Activated CD8-positive, alpha-beta memory T cell treated with anti-CD3 and anti-CD28 coated beads for 4 hours (primary cell): Measurements from ENCODE around the gene MLH1.
"Not testable (repeated sequence)": the region's sequence is repeated elsewhere in the genome, so short reads cannot be mapped to it uniquely, and the experiment has no call there.

ENCODE experiments used
- DNase-seq, 2 donors: peaks; one replicate each; pipeline ENCODE4 v3.0.0-alpha.2; 2020; ENCODE audit warnings: low read depth in 2 of 2

The MLH1 gene

DNA sequence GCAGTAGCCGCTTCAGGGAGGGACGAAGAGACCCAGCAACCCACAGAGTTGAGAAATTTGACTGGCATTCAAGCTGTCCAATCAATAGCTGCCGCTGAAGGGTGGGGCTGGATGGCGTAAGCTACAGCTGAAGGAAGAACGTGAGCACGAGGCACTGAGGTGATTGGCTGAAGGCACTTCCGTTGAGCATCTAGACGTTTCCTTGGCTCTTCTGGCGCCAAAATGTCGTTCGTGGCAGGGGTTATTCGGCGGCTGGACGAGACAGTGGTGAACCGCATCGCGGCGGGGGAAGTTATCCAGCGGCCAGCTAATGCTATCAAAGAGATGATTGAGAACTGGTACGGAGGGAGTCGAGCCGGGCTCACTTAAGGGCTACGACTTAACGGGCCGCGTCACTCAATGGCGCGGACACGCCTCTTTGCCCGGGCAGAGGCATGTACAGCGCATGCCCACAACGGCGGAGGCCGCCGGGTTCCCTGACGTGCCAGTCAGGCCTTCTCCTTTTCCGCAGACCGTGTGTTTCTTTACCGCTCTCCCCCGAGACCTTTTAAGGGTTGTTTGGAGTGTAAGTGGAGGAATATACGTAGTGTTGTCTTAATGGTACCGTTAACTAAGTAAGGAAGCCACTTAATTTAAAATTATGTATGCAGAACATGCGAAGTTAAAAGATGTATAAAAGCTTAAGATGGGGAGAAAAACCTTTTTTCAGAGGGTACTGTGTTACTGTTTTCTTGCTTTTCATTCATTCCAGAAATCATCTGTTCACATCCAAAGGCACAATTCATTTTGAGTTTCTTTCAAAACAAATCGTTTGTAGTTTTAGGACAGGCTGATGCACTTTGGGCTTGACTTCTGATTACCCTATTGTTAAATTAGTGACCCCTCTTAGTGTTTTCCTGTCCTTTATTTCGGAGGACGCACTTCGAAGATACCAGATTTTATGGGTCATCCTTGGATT is at the start of gene MLH1:
MLH1 (plus strand) TSS at position 193 of the 958 bp plus-strand sequence; CDS start at position 223, 30 bp downstream.
- DNase-seq = peak; percentile 90 to 98

DNA sequence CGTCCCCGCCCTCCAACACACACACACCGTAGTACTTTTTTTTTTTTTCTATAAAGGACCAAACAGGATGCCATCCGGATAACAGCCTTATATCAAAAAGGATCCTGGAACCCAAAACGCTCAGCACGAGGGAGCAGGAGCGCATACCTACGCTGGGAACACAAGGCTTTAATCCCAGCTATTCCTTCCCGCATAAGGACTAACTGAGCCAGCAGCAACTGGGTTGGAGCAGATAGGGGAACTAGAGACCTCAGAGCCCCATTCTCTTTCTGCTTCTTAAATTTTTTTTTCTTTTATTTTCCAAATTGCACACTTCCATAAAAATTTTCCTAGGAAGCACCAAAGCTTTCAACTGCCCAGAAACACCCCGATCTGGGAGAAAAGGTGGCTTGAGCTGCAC is 49.7 kb upstream of the MLH1 start:
- no peak for DNase-seq

DNA sequence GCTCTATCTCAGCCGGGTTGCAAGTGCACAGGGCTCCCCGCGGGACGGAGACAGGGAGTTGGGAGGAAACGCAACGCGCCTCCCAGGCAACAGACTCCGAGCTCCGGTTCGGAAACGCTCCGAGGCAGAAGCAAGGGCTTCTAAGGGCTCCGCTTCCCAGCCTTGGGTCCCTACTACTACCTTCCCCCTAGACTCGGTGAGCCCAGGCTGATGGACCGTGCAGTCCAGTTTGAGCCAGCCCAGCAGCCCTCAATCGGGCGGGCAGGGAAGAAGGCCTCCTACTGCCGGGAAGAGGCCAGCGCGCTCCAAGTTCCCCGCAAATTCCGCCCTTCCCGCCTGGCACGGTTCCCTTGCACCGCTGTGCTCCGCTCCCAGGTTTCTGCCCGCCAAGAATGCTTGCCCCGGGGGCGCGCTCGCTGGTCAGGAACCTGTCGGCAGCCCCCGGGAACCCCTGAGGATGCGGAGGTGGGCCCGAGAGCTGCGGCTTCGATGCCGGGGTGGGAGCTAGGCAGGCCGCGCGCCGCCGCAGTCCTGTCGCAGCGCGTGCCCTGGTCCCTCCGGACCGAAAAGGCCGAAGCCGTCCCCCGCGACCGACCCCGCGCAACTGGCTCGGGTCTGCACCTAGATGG is 49.2 kb upstream of the MLH1 start:
- peak in 1 of 2 donors; percentile 6 for DNase-seq

DNA sequence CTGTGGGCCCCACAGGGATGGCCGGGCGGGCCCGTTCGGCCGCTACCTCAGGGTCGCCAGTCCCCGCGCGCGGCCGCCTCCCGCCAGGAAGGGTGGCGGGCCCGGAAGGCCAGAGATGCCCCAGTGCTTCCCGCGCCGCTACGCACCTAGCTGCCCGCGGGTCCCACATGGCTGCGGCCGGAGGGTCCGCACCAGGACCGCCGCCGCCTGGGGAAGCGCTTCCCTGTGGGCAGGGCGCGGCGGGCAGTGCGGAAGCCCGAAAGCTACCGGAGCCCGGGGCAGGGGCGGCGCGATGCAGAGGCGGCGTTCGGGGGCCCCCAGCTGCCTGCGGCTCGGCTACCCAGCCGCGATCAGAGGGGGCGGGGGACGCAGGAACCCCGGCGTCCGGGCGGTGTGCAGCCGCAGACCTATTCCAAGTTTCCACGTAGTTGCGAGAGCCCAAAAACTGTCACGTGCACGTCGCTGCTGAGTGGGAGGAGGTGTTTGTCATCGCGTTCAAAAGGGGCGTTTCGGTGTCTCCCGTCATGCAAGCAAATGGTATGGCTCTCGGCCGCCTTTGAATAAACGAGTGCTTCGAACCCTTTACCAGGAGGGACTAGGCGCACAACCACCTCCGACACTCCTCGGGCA is 48.6 kb upstream of the MLH1 start, which contains the start of gene TRANK1:
TRANK1 (minus strand) TSS at position 414 of the 630 bp plus-strand sequence; CDS start at position 169, 245 bp downstream.
- peak; percentile 77 to 78 for DNase-seq

DNA sequence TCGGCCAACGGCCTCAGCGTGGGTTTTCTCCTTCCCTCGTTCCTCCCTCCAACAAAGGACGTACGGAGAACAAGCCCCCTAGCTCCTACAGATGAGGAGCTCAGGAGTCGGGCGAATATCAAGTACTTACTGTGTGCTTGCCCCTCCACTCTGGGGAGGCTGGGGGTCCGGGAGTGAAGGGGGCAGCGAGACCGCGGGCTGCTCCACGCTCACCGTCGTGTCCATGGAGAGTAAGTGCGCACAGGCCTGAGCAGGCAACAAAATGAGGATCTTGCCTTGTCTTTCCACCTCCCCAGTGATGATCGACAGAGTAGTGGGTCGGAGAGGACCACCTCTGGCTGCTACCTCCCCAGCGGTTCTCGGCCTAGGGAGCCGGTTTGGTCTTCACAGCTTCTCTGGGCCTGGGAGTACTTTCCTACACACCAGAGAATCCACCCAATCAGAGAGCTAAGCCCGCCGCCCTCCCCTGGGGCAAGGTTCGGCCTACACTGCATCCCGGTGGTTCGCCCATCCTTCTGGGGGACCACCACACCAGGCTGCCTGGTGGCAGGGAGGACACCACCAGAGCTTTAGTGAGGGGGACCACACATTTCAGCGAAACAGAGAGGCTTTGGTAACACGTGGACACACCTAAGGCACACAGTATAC is 47.9 kb upstream of the MLH1 start:
- no peak for DNase-seq

DNA sequence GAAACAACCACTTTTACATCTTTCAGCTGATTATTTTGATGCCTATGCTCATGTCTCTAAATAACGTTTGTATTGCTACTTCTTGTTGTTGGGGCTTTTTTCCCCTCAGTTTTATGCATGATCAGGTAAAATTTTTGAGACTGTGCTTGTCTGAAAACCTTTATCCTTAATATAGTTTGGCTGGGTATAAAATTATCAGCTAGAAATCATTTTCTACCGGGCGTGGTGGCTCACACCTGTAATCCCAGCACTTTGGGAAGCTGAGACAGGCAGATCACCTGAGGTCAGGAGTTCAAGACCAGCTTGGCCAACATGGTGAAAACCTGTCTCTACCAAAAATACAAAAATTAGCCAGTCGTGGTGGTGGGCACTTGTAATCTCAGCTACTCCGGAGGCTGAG is 45.5 kb upstream of the MLH1 start:
- DNase-seq = not testable (repeated sequence)

DNA sequence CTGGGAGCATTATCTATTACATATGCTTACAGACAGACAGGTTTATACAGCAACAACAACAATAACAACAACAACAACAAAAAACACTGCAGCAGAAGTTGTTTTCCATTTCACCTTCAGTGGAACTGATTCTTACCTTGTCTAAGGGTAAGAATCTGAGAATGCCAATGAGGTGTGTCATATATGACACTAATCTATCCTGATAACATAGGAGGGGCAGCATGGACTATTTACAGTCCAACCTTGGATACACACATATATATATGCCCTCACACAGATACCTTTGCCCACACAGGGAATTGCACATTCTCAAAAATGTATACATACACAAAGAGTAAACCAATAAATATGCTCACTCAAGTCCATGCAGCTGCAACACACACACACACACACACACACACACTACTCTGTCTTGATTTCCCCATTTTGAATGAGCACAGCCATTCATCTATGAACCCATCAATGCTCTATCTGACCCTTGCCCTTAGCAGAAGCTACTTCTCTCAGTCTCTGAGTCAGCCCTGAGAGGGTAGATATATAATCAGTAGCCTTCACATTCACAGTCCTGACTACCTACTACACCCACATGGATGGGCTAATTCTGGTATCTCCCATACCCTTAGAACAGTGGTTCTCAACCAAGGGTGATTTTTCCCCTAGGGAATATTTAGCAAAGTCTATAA is 38.7 kb upstream of the MLH1 start:
- no peak for DNase-seq

DNA sequence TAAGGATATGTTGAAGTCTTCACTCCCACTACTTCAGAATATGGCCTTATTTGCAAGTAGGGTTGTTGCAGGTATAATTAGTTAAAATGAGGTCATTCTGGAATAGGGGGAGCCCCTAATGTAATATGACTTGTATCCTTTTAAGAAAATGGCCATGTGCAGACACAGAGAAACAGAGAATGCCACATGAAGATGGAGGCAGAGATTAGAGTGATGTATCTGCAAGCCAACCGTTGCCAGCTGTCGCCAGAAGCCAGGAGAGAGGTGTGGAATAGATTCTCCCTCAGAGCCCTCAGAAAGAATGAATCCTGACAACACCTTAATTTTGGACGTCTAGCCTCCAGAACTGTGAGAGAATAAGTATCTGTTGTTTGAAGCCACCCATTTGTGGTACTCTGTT is 37.2 kb upstream of the MLH1 start:
- no peak for DNase-seq

DNA sequence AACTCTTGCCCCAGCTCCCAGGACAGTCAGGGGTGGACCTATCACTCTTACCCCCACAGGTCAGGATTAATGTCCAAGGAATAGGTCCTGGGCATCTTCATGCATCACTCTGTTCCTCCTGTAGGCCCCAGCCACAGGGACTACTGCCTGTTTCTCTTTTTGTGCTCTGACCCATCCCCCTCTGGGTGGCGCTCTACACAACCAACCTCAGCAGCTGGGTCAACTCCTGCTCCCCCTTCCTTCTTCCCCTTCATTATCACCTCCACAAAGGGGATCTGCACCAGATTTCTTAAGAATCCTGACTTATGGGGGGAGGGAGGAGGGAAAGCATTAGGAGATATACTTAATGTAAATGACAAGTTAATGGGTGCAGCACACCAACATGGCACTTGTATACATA is 36.3 kb upstream of the MLH1 start:
- no peak for DNase-seq

DNA sequence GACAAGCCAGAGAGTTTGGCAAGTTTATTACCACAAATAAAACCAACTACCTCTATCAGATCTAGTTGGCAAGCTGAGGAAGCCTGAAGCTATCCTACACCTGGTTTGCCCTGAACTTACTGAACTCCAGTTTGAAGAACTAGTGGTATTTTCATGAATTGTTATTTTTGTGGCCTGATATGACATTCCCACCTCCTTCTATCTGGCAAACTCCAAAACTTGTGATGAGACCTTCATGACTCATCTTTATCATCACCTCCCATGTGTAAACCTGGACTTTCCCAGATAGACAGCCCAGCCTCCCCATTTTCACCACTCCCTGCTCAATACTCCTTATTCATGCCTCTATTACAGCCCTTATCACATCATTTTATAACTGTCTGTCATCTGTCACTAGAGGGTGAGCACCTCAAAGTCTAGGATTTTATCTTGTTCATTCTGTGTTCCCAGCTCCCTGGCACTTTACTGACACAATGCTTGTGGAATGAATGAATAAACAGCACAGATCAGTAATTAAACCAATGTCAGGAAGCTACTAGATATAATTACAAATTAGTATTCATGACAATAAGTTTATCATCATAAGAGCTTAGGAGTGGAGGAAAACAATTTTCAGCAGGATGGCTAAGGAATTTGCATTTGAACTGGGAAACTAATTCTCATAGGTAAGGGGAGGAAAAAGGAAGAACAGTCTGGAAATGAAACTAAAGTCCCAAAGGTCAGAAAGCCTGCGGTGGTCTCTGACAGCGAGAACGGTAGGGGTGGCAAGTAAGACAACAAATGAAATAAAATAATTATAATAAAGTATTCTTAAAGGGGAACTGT is 35.2 kb upstream of the MLH1 start:
- DNase-seq = no peak

DNA sequence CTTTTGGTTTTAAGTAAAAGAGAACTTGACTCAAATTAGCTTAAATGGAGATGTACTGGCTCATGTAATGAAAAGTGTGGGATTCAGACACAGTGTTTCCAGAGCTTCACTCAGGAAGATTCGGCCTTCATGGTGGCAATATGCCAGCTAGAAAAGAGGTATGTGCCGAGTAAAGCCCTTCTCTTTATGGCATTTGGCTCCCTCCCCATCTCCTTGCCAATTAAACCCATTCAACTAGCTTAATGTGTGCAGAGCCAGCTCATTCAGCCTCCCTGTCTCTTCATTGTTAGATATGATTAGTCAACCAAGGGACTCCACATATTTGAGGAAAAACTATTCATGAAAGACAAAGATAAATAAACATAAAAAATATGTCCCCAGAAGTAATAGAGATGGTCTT is 33.5 kb upstream of the MLH1 start:
- DNase-seq = no peak

DNA sequence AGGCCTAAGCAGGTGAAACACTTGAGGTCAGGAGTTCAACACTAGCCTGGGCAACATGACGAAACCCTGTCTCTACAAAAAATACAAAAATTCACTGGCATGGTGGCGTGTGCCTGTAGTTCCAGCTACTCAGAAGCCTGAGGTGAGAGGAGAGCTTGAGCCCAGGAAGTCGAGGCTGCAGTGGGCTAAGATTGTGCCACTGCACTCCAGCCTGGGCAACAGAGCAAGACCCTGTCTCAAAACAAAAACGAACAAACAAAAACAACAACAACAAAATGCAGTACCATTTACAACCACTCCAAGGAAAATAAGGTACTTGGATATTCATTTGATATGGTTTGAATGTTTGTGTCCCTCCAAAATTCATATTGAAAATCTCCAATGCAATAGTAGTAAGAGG is 32.8 kb upstream of the MLH1 start:
- no peak for DNase-seq

DNA sequence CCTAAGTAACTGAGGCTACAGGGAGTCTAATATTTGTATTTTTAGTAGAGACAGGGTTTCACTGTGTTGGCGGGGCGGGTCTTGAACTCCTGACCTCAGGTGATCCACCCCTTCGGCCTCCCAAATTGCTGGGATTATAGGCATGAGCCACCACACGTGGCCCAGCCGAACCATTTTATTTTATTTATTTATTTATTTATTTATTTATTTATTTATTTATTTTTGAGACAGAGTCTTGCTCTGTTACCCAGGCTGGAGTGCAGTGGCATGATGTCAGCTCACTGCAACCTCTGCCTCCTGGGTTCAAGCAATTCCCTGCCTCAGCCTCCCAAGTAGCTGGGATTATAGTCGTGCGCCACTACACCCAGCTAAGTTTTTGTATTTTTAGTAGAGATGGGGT is 30.3 kb upstream of the MLH1 start:
- not testable (repeated sequence) for DNase-seq

DNA sequence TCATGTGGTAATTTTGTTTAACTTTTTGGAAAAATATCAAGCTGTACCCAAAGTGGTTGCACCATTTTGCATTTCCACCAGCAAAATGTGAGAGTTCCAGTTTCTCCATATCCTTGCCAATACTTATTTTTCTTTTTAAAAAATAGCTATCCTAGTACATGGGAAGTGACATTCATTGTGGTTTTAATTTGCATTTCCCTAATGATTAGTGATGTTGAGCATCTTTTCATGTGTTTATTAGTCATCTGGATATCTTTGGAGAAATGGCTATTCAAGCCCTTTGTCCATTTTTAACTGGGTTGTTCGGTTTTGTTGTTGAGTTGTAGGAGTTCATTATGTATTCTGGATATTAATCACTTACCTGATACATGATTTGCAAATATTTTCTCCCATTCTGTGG is 29.0 kb upstream of the MLH1 start:
- no peak for DNase-seq

DNA sequence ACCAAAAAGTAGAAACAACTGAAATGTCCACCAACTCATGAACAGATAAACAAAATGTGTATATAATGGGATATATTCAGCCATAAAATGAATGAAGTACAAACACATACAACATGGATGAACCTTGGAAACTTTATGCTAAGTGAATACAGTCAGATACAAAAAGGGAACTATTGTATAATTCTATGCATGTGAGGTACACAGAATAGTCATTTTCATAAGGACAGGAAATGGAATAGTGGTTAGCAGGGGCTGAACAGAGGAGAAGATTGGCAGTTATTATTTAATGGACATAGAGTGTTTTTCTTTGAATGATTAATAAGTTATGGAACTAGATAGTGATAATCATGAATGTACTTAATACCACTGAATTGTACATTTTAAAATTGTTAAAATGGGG is 28.5 kb upstream of the MLH1 start:
- no peak for DNase-seq

DNA sequence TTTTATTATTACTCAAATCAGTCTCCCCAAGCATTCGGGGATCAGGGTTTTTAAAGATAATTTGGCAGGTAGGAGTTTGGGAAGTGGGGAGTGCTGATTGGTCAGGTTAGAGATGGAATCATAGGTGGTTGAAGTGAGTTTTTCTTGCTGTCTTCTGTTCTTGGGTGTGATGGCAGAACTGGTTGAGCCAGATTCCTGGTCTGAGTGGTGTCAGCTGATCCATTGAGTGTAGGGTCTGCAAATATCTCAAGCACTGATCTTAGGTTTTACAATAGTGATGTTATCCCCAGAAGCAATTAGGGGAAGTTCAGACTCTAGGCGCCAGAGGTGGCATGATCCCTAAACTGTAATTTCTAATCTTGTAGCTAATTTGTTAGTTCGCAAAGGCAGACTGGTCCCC is 27.9 kb upstream of the MLH1 start:
- no peak for DNase-seq

DNA sequence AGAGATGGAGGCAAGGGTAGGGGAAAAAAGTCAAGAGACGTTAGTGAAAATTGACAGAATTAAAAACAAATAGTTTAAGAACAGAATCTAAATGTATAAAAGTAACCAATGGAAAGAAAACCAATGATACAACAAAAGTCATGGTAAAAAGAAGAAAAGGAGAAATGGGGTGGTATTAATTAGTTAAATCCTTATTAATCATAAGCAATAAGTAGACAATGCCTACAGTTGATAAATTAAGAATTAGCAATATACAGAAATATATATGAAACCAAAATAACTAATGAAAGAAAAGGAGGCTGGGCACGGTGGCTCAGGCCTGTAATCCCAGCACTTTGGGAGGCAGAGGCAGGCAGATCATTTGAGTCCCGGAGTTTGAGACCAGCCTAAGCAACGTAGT is 24.2 kb upstream of the MLH1 start:
- no peak for DNase-seq

DNA sequence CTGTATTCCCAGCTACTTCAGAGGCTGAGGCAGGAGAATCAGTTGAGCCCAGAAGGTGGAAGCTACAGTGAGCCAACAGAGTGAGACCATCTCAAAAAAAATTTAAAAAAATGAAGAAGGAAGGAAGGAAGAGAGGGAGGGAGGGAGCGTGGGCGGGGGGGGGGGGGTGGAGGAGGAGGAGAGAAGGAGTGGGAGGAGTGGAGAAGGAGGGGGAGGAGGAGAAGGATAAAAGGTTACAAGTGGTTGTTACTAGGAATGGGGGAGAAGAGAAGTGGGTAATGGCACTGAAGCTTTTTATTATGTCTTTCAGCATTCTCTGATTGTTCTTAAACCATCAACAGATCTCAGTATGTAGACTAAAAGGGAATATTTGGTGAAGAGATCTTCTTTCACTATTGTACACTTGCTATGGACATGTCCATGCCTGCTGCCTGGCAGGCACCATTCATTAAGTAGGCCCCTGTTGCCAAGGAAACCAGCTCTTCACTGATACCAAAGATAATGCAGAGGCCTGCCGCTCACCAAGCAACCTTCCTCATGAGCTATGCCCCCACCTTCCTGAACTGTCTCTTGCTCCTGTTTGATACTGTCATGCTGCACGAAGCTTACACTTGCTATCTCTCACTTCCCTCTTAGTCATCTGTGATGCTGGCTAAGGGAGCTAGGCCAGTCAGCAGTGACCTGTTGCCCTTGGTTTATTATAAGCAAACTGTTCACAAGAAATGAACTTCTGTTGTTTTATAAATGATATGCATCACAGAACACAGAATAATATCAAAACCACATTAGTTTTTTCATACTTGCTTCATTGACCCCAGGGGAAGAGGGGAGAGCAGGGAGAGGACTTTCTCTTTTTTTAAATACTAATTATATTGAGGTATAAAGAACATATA is 23.5 kb upstream of the MLH1 start:
- DNase-seq = peak in 1 of 2 donors; percentile 19

DNA sequence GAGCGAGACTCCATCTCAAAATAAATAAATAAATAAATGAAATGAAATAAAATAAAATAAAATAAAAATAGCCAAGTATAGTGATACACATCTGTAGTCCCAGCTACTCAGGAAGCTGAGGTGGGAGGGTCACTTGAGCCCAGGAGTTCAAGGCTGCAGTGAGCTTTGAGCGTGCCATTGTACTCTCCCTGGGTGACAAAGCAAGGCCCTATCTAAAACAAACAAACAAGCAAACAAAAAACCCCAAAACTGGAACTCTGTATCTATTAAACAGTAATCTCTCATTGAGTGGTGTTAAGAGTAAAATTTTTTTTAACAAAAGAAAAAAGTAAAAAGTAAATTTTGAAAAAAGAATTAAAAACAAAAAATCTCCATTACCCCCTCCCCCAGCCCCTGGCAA is 21.2 kb upstream of the MLH1 start:
- DNase-seq = no peak

DNA sequence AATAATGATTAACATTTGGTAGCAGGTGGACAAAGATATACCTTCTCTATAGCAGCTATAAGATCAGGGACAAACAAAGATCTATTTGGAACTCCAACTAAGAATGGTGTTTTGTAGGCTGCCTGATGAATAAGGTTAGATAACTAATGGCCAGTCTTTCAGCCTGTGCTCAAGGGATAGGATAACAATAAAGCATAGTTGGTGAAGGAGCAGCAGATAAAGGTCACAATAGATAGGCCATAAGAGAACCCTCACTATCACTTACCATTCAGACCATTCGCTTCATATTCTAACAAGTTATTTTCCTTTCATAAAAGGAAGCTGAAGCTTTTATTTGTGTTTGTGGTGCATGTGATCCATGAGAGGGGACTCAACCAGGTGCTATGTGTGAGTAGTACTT is 20.2 kb upstream of the MLH1 start:
- DNase-seq = no peak
